Stomach (tissue), 4 donors: ENCODE data around the gene LRRC46.

ENCODE experiments used
- EP300 ChIP-seq: sonication (generic); formaldehyde crosslinking; IDR thresholded peaks from one replicate; pipeline ENCODE4 v1.6.1; 2017; ENCODE audit warnings: antibody characterized with exemption
- TF ChIP-seq, protein P1 (sequence below), 7 experiments: fragments of 450-650 bp in 4 of 7; fragments of 200-600 bp in 3 of 7; sonication (generic) in 3 of 7; IDR thresholded peaks; one replicate each; pipeline ENCODE4 v1.5.1; 2016 to 2019; ENCODE audit warnings: antibody characterized with exemption in 7 of 7, control low read depth in 2 of 7, mild to moderate bottlenecking in 1 of 7

- TF ChIP-seq, protein P1, sequence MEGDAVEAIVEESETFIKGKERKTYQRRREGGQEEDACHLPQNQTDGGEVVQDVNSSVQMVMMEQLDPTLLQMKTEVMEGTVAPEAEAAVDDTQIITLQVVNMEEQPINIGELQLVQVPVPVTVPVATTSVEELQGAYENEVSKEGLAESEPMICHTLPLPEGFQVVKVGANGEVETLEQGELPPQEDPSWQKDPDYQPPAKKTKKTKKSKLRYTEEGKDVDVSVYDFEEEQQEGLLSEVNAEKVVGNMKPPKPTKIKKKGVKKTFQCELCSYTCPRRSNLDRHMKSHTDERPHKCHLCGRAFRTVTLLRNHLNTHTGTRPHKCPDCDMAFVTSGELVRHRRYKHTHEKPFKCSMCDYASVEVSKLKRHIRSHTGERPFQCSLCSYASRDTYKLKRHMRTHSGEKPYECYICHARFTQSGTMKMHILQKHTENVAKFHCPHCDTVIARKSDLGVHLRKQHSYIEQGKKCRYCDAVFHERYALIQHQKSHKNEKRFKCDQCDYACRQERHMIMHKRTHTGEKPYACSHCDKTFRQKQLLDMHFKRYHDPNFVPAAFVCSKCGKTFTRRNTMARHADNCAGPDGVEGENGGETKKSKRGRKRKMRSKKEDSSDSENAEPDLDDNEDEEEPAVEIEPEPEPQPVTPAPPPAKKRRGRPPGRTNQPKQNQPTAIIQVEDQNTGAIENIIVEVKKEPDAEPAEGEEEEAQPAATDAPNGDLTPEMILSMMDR (IDR thresholded peaks at IDR 0.05), result no peak
- TF ChIP-seq EP300, result no peak
Measured at GRCh38 chr17:47857551-47858455, 26.3 kb downstream of the LRRC46 start.
